GM23248 (cell line): ENCODE data around the gene ADGRF1. TPM values are rescaled to one million over a fixed set of nuclear protein-coding genes. Genes with fewer than 3 reads are reported as not detected.
"Not testable (repeated sequence)": the region's sequence is repeated elsewhere in the genome, so short reads cannot be mapped to it uniquely, and the experiment has no call there.

ENCODE experiments used
- DNase-seq: peaks from one replicate; pipeline ENCODE4 v3.0.0-alpha.2; 2015
- H2AFZ ChIP-seq: fragments of 200-600 bp; sonication (generic); 2 replicates; pipeline ENCODE4 v1.6.1; 2016; ENCODE audit warnings: antibody characterized with exemption
- H3F3A ChIP-seq: fragments of 200-600 bp; sonication (generic); 2 replicates; pipeline ENCODE4 v1.6.1; 2016; ENCODE audit warnings: mild to moderate bottlenecking, antibody characterized with exemption, mixed run types; ENCODE audit not compliant: insufficient read depth
- H3K27ac ChIP-seq: fragments of 200-600 bp; sonication (generic); 2 replicates; pipeline ENCODE4 v1.5.1; 2016; ENCODE audit warnings: mild to moderate bottlenecking
- H3K27me3 ChIP-seq: fragments of 200-600 bp; sonication (generic); replicated peaks from 2 replicates; pipeline ENCODE4 v1.6.1; 2016; ENCODE audit warnings: mild to moderate bottlenecking; ENCODE audit not compliant: insufficient read depth
- H3K36me3 ChIP-seq: fragments of 200-600 bp; sonication (generic); 2 replicates; pipeline ENCODE4 v1.6.1; 2016; ENCODE audit warnings: low read depth, mild to moderate bottlenecking
- H3K4me1 ChIP-seq: fragments of 200-600 bp; sonication (generic); 2 replicates; pipeline ENCODE4 v1.6.1; 2016; ENCODE audit warnings: mild to moderate bottlenecking; ENCODE audit not compliant: insufficient read depth
- H3K4me2 ChIP-seq: fragments of 200-600 bp; sonication (generic); one replicate; pipeline ENCODE4 v1.6.1; 2016; ENCODE audit warnings: mild to moderate bottlenecking; ENCODE audit not compliant: unreplicated experiment
- H3K4me3 ChIP-seq: fragments of 200-600 bp; sonication (generic); 2 replicates; pipeline ENCODE4 v1.5.1; 2016; ENCODE audit warnings: mild to moderate bottlenecking
- H3K79me2 ChIP-seq: fragments of 200-600 bp; sonication (generic); 2 replicates; pipeline ENCODE4 v1.6.1; 2016; ENCODE audit warnings: mild to moderate bottlenecking; ENCODE audit not compliant: insufficient read depth
- H3K9ac ChIP-seq: fragments of 200-600 bp; sonication (generic); 2 replicates; pipeline ENCODE4 v1.6.1; 2016; ENCODE audit warnings: mild to moderate bottlenecking
- H3K9me2 ChIP-seq: fragments of 200-600 bp; sonication (generic); 2 replicates; pipeline ENCODE4 v1.6.1; 2016; ENCODE audit warnings: mixed run types, mild to moderate bottlenecking, moderate library complexity; ENCODE audit not compliant: insufficient read depth
- H3K9me3 ChIP-seq: fragments of 200-600 bp; sonication (generic); one replicate; pipeline ENCODE4 v1.6.1; 2017; ENCODE audit warnings: low read depth
- H4K20me1 ChIP-seq: fragments of 200-600 bp; sonication (generic); 2 replicates; pipeline ENCODE4 v1.6.0; 2016; ENCODE audit not compliant: insufficient read depth
- EZH2 ChIP-seq: fragments of 200-600 bp; sonication (generic); IDR thresholded peaks from 2 replicates; pipeline ENCODE4 v1.6.1; 2018; ENCODE audit warnings: antibody characterized with exemption, mild to moderate bottlenecking; ENCODE audit not compliant: insufficient read depth, poor library complexity, severe bottlenecking
- EZH2phosphoT487 ChIP-seq: fragments of 200-600 bp; sonication (generic); IDR thresholded peaks from 2 replicates; pipeline ENCODE4 v1.6.1; 2018; ENCODE audit warnings: antibody characterized with exemption, moderate library complexity, mild to moderate bottlenecking, low read depth; ENCODE audit not compliant: insufficient read depth
- WGBS, 2 experiments: methylation state at CpG; one replicate each; pipeline ENCODE4 v1.1.6; 2015 to 2017; ENCODE audit warnings: low lambda C conversion rate in 2 of 2, low coverage in 1 of 2; ENCODE audit errors: missing lambda C conversion rate in 2 of 2; 5-methylcytosine and 5-hydroxymethylcytosine counted together
- in situ Hi-C: fragments of 300-500 bp; cut with MboI; formaldehyde crosslinking; loops from 2 replicates; pipeline ENCODE4 v1.15.0; 2020
- polyA plus RNA-seq: library from polyadenylated mRNA; unstranded; fragments of >200 nt; fragmentation: Nextera tagmentation; extraction: Ambion mirVana; gene quantifications from 2 replicates; pipeline ENCODE4 v1.2.1, GENCODE V29; 2016
- total RNA-seq: library from RNA; depleted of rRNA; stranded (reverse); fragments of >200 nt; shearing (Covaris generic); gene quantifications from 2 replicates; pipeline ENCODE4 v1.2.3, GENCODE V29; 2014

The ADGRF1 gene
- total and polyA plus RNA-seq, 2 experiments from 2014 or later = not detected

DNA sequence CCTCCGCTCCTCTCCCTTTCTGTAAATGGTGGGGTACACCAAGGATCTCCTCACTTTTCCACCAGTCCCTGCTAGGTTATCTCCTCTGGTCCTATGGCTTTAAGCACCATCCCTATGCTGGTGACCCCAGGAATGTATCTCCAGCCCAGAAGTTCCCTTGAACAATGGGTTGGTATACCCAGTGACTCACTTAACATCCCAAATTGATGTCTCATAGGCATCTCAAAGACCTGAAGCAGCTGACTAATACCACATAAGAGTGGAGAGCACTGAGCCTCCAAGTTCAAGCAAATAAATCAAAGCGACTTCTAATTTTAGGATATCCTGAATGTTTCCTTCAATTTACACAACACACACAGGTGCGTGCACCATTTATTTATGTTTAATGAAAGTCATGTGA is 48.3 kb downstream of the ADGRF1 start:
- Histone ChIP-seq H4K20me1 (no peaks in the 10 kb centered on the region), H3K79me2 (no peaks in the 10 kb centered on the region), H3K4me2 (no peak overlapping the region), H3F3A (no peaks in the 10 kb centered on the region), H3K9me3 (no peaks in the 10 kb centered on the region), H3K27ac (no peak overlapping the region), H3K36me3 (no peaks in the 10 kb centered on the region), H3K9me2 (no peaks in the 10 kb centered on the region), H3K4me3 (no peak overlapping the region), H3K9ac (no peak overlapping the region), H3K4me1 (0 out of 2 replicates have a peak, but pooled peaks cover 5% of the 10 kb centered on the region), H3K27me3 (0 out of 2 replicates have a peak, but pooled peaks cover 4% of the 10 kb centered on the region), H2AFZ (no peak overlapping the region)
- DNase-seq = peak; percentile 81
- 57 to 61% methylated on average over 3 of the region's 3 CpGs for WGBS, 2 experiments
- TF ChIP-seq EZH2 (no peak), EZH2phosphoT487 (no peak)
- in situ Hi-C loops = no loop called here

DNA sequence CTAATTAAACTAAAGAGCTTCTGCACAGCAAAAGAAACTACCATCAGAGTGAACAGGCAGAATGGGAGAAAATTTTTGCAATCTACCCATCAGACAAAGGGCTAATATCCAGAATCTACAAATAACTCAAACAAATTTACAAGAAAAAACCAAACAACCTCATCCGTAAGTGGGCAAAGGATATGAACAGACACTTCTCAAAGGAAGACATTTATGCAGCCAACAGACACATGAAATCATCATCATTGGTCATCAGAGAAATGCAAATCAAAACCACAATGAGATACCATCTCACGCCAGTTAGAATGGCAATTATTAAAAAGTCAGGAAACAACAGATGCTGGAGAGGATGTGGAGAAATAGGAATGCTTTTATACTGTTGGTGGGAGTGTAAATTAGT is 49.7 kb downstream of the ADGRF1 start:
- in situ Hi-C loops, H3K79me2 ChIP-seq, H4K20me1 ChIP-seq, H3F3A ChIP-seq, H3K9me3 ChIP-seq, H3K9me2 ChIP-seq, DNase-seq, H3K27ac ChIP-seq, H3K9ac ChIP-seq, H3K36me3 ChIP-seq, H3K4me3 ChIP-seq, H3K4me1 ChIP-seq, H3K4me2 ChIP-seq, H2AFZ ChIP-seq, H3K27me3 ChIP-seq: not testable (repeated sequence)
- 30 to 40% methylated on average over 2 of the region's 2 CpGs for WGBS, 2 experiments

DNA sequence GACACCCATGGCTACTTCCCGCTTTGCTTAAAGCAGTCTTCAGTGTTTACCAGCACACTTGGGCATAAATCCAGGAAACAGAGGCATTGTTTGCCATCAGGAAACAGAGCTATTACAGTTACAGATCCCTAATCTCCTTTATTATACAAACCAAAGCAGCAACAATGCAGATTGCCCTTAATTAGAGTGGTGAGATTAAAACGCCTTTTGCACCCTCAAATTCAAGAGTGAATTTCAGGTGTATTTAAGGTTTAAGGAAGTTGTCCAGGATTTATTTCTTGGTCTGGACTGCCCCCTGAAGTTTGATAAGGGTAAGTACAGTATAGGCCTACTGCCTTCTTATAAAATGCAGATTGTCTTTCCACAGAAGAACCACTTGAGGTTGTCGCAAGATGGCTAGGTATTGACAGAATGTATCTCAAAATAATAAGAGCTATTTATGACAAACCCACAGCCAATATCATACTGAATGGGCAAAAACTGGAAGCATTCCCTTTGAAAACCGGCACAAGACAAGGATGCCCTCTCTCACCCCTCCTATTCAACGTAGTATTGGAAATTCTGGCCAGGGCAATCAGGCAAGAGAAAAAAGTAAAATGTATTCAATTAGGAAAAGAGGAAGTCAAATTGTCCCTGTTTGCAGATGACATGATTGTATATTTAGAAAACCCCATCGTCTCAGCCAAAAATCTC is 51.2 kb downstream of the ADGRF1 start:
- H3K9me2 ChIP-seq, H2AFZ ChIP-seq, in situ Hi-C loops, H3K4me3 ChIP-seq, H4K20me1 ChIP-seq, H3K9me3 ChIP-seq, H3K79me2 ChIP-seq, H3K27ac ChIP-seq, H3F3A ChIP-seq, H3K4me1 ChIP-seq, H3K4me2 ChIP-seq, H3K9ac ChIP-seq, H3K36me3 ChIP-seq, H3K27me3 ChIP-seq: not testable (repeated sequence)
- peak; percentile 45 for DNase-seq
- WGBS, 2 experiments = 48 to 49% methylated on average over 6 of the region's 6 CpGs

DNA sequence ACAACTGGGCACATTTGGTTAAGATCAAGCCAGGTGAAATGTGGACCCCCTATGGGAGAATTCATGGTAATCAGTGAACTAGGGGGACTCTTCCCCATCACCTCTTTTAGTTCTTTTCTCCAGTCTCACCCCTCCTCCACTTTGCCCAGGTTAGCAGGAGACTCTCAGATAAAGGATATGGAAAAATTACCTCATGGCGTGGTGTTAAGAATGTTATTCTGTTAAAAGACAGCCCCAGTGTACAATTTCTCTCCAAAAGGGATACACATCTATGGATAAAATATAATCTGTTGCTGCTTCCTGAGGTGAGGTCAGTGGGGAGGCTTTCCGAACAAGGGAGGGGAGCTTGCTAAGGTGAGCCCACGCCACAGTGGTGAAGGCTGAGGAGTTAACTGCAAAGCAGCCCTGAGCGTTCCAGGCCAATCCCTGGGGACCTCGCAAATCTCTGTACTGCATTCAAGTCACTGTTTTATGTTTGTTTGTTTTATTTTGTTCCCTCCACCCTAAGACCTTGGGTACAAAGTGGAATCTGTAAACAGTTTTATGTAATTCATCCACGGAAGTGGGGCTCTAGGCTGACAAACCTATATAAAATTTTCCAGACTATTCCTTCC is 52.0 kb downstream of the ADGRF1 start:
- no peak for DNase-seq
- H3K4me3 ChIP-seq = no peak overlapping the region
- in situ Hi-C loops = no loop called here

More for the DNA sequence above, 52.0 kb downstream of the ADGRF1 start:
- no peaks in the 10 kb centered on the region for H4K20me1 ChIP-seq
- H3K27ac ChIP-seq = no peak overlapping the region
- no peaks in the 10 kb centered on the region for H3K36me3 ChIP-seq
- WGBS, 2 experiments = 35 to 38% methylated on average over 6 of the region's 6 CpGs
- no peak overlapping the region for H2AFZ ChIP-seq
- H3K4me2 ChIP-seq = no peak overlapping the region
- no peaks in the 10 kb centered on the region for H3K9me3 ChIP-seq
- no peaks in the 10 kb centered on the region for H3K27me3 ChIP-seq
- no peak for TF ChIP-seq EZH2phosphoT487
- no peak for TF ChIP-seq EZH2
- H3F3A ChIP-seq = no peaks in the 10 kb centered on the region
- no peak overlapping the region for H3K9ac ChIP-seq
- H3K79me2 ChIP-seq = no peaks in the 10 kb centered on the region
- H3K4me1 ChIP-seq = 0 out of 2 replicates have a peak, but pooled peaks cover 12% of the 10 kb centered on the region
- no peaks in the 10 kb centered on the region for H3K9me2 ChIP-seq
